Ovary (tissue), 9 donors: ENCODE results near the gene NWD2. TPM values are rescaled to one million over a fixed set of nuclear protein-coding genes. Genes with fewer than 3 reads are reported as not detected.

Source experiments
- DNase-seq, 5 donors: peaks; one replicate each; pipeline ENCODE4 v3.0.0-alpha.2; 2019 to 2020
- H3K27ac ChIP-seq, 2 donors: fragments of 200-600 bp; one replicate each; pipeline versions ENCODE4 v1.5.1 to v1.8.0; 2019 to 2022
- H3K27me3 ChIP-seq: fragments of 200-600 bp; one replicate; pipeline ENCODE4 v1.8.0; 2022
- H3K36me3 ChIP-seq: fragments of 200-600 bp; sonication (generic); one replicate; pipeline ENCODE4 v1.5.1; 2019
- H3K4me1 ChIP-seq: one replicate; pipeline ENCODE4 v1.8.1; 2013; ENCODE audit warnings: mild to moderate bottlenecking, moderate library complexity; ENCODE audit not compliant: insufficient read depth
- H3K4me3 ChIP-seq: fragments of 200-600 bp; sonication (generic); one replicate; pipeline ENCODE4 v1.5.1; 2017
- H3K9me3 ChIP-seq, 2 donors: fragments of 200-600 bp in 1 of 2; sonication (generic) in 1 of 2; one replicate each; pipeline versions ENCODE4 v1.5.1 to v1.8.1; 2013 to 2019; ENCODE audit warnings: mild to moderate bottlenecking in 1 of 2, moderate library complexity in 1 of 2
- CTCF ChIP-seq, 3 donors: fragments of 450-650 bp in 2 of 3; fragments of 200-600 bp in 1 of 3; IDR thresholded peaks; one replicate each; pipeline versions ENCODE4 v1.5.1 to v1.8.0; 2016 to 2022; ENCODE audit warnings: antibody characterized with exemption in 3 of 3, mild to moderate bottlenecking in 1 of 3
- EP300 ChIP-seq: sonication (generic); formaldehyde crosslinking; IDR thresholded peaks from one replicate; pipeline ENCODE4 v1.6.1; 2017; ENCODE audit warnings: antibody characterized with exemption
- POLR2A ChIP-seq: fragments of 450-650 bp; IDR thresholded peaks from one replicate; pipeline ENCODE4 v1.6.1; 2017; ENCODE audit warnings: antibody characterized with exemption, mild to moderate bottlenecking, moderate library complexity
- WGBS, 3 donors: extraction: QIAGEN DNeasy Blood & Tissue Kit in 1 of 3; methylation state at CpG; one replicate each; pipeline versions ENCODE4 v1.1.5 to v1.1.7; 2013 to 2017; 5-methylcytosine and 5-hydroxymethylcytosine counted together
- intact Hi-C, 4 donors: fragments of 100-400 bp; cut with DNase I; formaldehyde crosslinking; loops; one replicate each; pipeline versions ENCODE4 v1.11.0 to v1.15.1; 2022 to 2023
- polyA plus RNA-seq, 2 donors: library from polyadenylated mRNA; stranded (reverse); fragments of 200-250 nt in 1 of 2; fragments of 350-450 nt in 1 of 2; fragmentation: Illumina TruSeq in 1 of 2; extraction: RNeasy Lipid Tissue Mini Kit (QIAGEN cat#74804) in 1 of 2; gene quantifications; one replicate each; pipeline ENCODE4 v1.2.3, GENCODE V29; 2013 to 2014
- total RNA-seq, 7 donors: library from RNA; depleted of rRNA in 2 of 7; stranded (reverse); fragments of >200 nt in 2 of 7; fragmentation: NEBNext Ultra II Directional in 3 of 7; extraction: Animal tissue kit (Norgen Biotek cat#: 25700) in 3 of 7; gene quantifications; one replicate each; pipeline versions ENCODE4 v1.1.0 to v1.2.4, GENCODE V29; 2016 to 2023
- donor health status: DM: no; HTN: no; CAD: no; lungs with moderate emphysema.
- donor health status: DM: no; HTN: no; CAD: no.
- donor health status: Bipolar disorder and iron deficiency.
- donor health status: DM: yes; HTN: yes; CAD: no.
- donor health status: DM: no; HTN: no; CAD: no.
- donor health status: DM: yes; HTN: yes; CAD: no.

Gene NWD2
- total and polyA plus RNA-seq, 9 donors, result 0.01 to 0.11 TPM; not detected in 7

GRCh38 chr4:37232315-37232714 is 12.2 kb upstream of the NWD2 start:
- no peaks in the 10 kb centered on the region for H3K27me3 ChIP-seq
- WGBS, 3 donors, result 67 to 87% (median 68%) methylated on average over 1 of the region's 1 CpG
- no peak for TF ChIP-seq CTCF (IDR thresholded peaks at IDR 0.05)
- no peak for TF ChIP-seq POLR2A
- TF ChIP-seq EP300, result no peak

GRCh38 chr4:37236165-37236564 is 8.4 kb upstream of the NWD2 start:
- H3K27me3 ChIP-seq, result no peaks in the 10 kb centered on the region
- DNase-seq, result no peak
- 79 to 82% (median 82%) methylated on average over 2 of the region's 2 CpGs for WGBS, 3 donors
- intact Hi-C loops, result no loop called here
- H3K9me3 ChIP-seq, result no peaks in the 10 kb centered on the region
- no peak overlapping the region for H3K27ac ChIP-seq
- H3K4me3 ChIP-seq, result no peak overlapping the region
- H3K4me1 ChIP-seq, result no peaks in the 10 kb centered on the region
- no peaks in the 10 kb centered on the region for H3K36me3 ChIP-seq
- TF ChIP-seq POLR2A, result no peak
- TF ChIP-seq EP300, result no peak

More at GRCh38 chr4:37232315-37232714, 12.2 kb upstream of the NWD2 start:
- Histone ChIP-seq H3K4me3 (no peak overlapping the region), H3K4me1 (no peaks in the 10 kb centered on the region), H3K9me3 (no peaks in the 10 kb centered on the region), H3K36me3 (no peaks in the 10 kb centered on the region), H3K27ac (no peak overlapping the region)
- DNase-seq, result no peak
- intact Hi-C loops, result no loop called here

GRCh38 chr4:37241647-37242046 is 2.9 kb upstream of the NWD2 start:
- Histone ChIP-seq H3K27ac (no peak overlapping the region), H3K36me3 (no peaks in the 10 kb centered on the region), H3K4me1 (no peaks in the 10 kb centered on the region), H3K27me3 (no peaks in the 10 kb centered on the region), H3K4me3 (no peak overlapping the region), H3K9me3 (no peaks in the 10 kb centered on the region)
- no peak for TF ChIP-seq EP300
- no peak for TF ChIP-seq CTCF (IDR thresholded peaks at IDR 0.05)
- no peak for TF ChIP-seq POLR2A
- DNase-seq, result no peak
- intact Hi-C loops, result no loop called here

- no peaks in the 10 kb centered on the region for H3K36me3 ChIP-seq
- no peaks in the 10 kb centered on the region for H3K27me3 ChIP-seq
- intact Hi-C loops, result no loop called here
- H3K4me3 ChIP-seq, result no peak overlapping the region
- 25 to 28% (median 27%) methylated on average over 5 of the region's 5 CpGs for WGBS, 3 donors
- no peaks in the 10 kb centered on the region for H3K9me3 ChIP-seq
- H3K4me1 ChIP-seq, result no peaks in the 10 kb centered on the region
- H3K27ac ChIP-seq, result no peak overlapping the region
- DNase-seq, result no peak
- TF ChIP-seq CTCF (IDR thresholded peaks at IDR 0.05) (no peak), POLR2A (no peak), EP300 (no peak)
Observed at GRCh38 chr4:37243051-37243450, 1.5 kb upstream of the NWD2 start.

- Histone ChIP-seq H3K36me3 (no peaks in the 10 kb centered on the region), H3K4me1 (no peaks in the 10 kb centered on the region), H3K9me3 (no peaks in the 10 kb centered on the region), H3K27ac (no peak overlapping the region), H3K27me3 (no peaks in the 10 kb centered on the region), H3K4me3 (no peak overlapping the region)
- intact Hi-C loops, result no loop called here
- no peak for TF ChIP-seq EP300
- no peak for TF ChIP-seq POLR2A
- no peak for TF ChIP-seq CTCF (IDR thresholded peaks at IDR 0.05)
- no peak for DNase-seq
- WGBS, 3 donors, result 1 to 3% (median 2%) methylated on average over 62 to 70 of the region's 70 CpGs
Observed at GRCh38 chr4:37243722-37244582, 591 bp upstream of the NWD2 start.
